NCI-H524 (cell line): ENCODE data around the gene ZNF503.

ENCODE experiments used
- DNase-seq, 2 experiments: peaks; one replicate each; lab custom pipeline; 2025; lab: John Stamatoyannopoulos, UW

ZNF503 gene

GRCh38 chr10:75401569-75402485, at the start of gene ZNF503:
Gene ZNF503 (minus strand): TSS chr10:75401764. CDS start chr10:75401419, 345 bp downstream.
- peak; percentile 80 to 87 for DNase-seq

- no peak for DNase-seq
Measured at GRCh38 chr10:75450644-75451640, 49.4 kb upstream of the ZNF503 start.

GRCh38 chr10:75450075-75450445, 48.5 kb upstream of the ZNF503 start:
- DNase-seq, result no peak

- DNase-seq, result no peak
Measured at GRCh38 chr10:75449382-75450074, 48.0 kb upstream of the ZNF503 start.

GRCh38 chr10:75448166-75448565, 46.6 kb upstream of the ZNF503 start:
- no peak for DNase-seq

- no peak for DNase-seq
Measured at GRCh38 chr10:75446508-75446907, 44.9 kb upstream of the ZNF503 start.

GRCh38 chr10:75444781-75445386, 43.3 kb upstream of the ZNF503 start:
- DNase-seq, result no peak

GRCh38 chr10:75443362-75443761, 41.8 kb upstream of the ZNF503 start:
- no peak for DNase-seq

- DNase-seq, result no peak
Measured at GRCh38 chr10:75441682-75442081, 40.1 kb upstream of the ZNF503 start.

GRCh38 chr10:75441196-75441595, 39.6 kb upstream of the ZNF503 start:
- DNase-seq, result no peak

GRCh38 chr10:75440271-75440793, 38.8 kb upstream of the ZNF503 start:
- no peak for DNase-seq

- no peak for DNase-seq
Measured at GRCh38 chr10:75439811-75440210, 38.2 kb upstream of the ZNF503 start.

GRCh38 chr10:75438275-75438674, 36.7 kb upstream of the ZNF503 start:
- no peak for DNase-seq

- no peak for DNase-seq
Measured at GRCh38 chr10:75437693-75438092, 36.1 kb upstream of the ZNF503 start.

- DNase-seq, result no peak
Measured at GRCh38 chr10:75436896-75437295, 35.3 kb upstream of the ZNF503 start.

- DNase-seq, result no peak
Measured at GRCh38 chr10:75435291-75435690, 33.7 kb upstream of the ZNF503 start.

GRCh38 chr10:75434291-75434690, 32.7 kb upstream of the ZNF503 start:
- DNase-seq, result no peak

GRCh38 chr10:75433216-75433615, 31.7 kb upstream of the ZNF503 start:
- no peak for DNase-seq

GRCh38 chr10:75432763-75433162, 31.2 kb upstream of the ZNF503 start:
- no peak for DNase-seq

GRCh38 chr10:75432176-75432575, 30.6 kb upstream of the ZNF503 start:
- no peak for DNase-seq
